ENCODE measurements around the gene REL. TPM values are rescaled to one million over a fixed set of nuclear protein-coding genes. Genes with fewer than 3 reads are reported as not detected.

REL gene
- total RNA-seq, 1 donor: 7.3 TPM

DNA sequence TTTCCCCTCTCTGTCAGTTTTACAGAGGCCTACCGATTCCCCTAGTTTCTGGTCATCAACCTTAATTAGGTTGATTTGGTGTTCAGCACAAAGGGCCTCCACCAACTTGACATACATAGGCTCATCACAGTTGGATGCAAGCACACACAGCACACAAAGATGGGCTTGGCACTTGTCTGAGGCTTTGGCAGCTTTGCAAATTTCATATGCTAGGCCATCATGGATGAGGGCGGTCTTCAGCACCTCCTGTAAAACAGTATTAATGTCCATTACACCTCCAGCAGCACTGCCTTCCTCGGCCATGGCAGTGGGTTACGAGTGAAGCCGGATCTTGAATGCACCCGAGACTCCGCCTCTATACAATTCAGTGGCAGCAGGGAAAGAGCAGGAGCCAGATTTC lies 56.9 kb downstream of the REL start:
- DNase-seq (ENCODE audit: low read depth): no peak
- no peak overlapping the region for H3K4me3 ChIP-seq (ENCODE audit: low read depth, low read length)
- TF ChIP-seq CTCF (IDR thresholded peaks at IDR 0.05; ENCODE audit: insufficient read depth, low read depth, low read length): no peak

DNA sequence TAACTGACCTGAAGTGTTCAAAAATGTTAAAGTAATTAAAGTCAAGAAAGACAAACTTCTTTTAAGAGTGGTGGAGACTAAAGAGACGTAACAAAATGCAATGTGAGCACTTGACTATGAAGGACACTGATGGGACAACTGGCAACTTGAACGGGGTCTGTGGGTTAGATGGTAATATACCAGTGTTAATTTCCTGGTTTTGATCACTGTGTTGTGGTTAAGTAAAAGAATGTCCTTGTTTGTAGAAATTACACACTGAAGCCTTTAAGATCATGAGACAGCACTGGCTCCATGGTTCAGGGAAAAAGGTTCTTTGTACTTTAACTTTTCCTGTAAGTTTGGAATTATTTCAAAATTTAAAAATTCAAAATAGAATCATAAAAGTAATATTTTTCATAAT lies 58.2 kb downstream of the REL start:
- H3K4me3 ChIP-seq (ENCODE audit: low read depth, low read length): no peak overlapping the region
- no peak for TF ChIP-seq CTCF (IDR thresholded peaks at IDR 0.05; ENCODE audit: insufficient read depth, low read depth, low read length)

DNA sequence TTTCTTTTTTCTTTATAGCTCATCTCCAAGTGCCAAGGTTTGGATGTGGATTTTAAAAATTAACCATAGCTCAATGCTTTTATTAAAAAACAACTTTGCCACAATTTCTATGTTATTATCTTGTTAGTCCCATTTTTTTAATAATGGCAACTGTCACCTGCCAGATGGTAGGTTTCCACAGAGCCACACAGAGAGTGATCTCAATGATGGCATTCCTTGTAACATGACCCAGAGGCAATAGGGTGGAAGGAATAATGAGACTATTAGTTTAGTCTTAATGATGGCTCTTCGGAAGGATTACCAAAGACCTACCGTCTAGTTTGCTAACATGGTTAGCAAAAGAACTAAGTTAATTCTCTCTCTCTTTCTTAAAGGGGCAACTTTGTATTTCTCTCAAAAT lies 64.0 kb downstream of the REL start:
- H3K4me3 ChIP-seq (ENCODE audit: low read depth, low read length): no peak overlapping the region
- DNase-seq (ENCODE audit: low read depth): no peak
- no peak for TF ChIP-seq CTCF (IDR thresholded peaks at IDR 0.05; ENCODE audit: insufficient read depth, low read depth, low read length)

More for the DNA sequence above, 58.2 kb downstream of the REL start:
- no peak for DNase-seq (ENCODE audit: low read depth)

GRCh38 chr2:60947056-60947455 lies 65.7 kb downstream of the REL start:
- no peak for DNase-seq (ENCODE audit: low read depth)
- no peak for TF ChIP-seq CTCF (IDR thresholded peaks at IDR 0.05; ENCODE audit: insufficient read depth, low read depth, low read length)
- no peak overlapping the region for H3K4me3 ChIP-seq (ENCODE audit: low read depth, low read length)

GRCh38 chr2:60948161-60948560 lies 66.8 kb downstream of the REL start:
- DNase-seq (ENCODE audit: low read depth): no peak
- no peak for TF ChIP-seq CTCF (IDR thresholded peaks at IDR 0.05; ENCODE audit: insufficient read depth, low read depth, low read length)
- H3K4me3 ChIP-seq (ENCODE audit: low read depth, low read length): no peak overlapping the region

DNA sequence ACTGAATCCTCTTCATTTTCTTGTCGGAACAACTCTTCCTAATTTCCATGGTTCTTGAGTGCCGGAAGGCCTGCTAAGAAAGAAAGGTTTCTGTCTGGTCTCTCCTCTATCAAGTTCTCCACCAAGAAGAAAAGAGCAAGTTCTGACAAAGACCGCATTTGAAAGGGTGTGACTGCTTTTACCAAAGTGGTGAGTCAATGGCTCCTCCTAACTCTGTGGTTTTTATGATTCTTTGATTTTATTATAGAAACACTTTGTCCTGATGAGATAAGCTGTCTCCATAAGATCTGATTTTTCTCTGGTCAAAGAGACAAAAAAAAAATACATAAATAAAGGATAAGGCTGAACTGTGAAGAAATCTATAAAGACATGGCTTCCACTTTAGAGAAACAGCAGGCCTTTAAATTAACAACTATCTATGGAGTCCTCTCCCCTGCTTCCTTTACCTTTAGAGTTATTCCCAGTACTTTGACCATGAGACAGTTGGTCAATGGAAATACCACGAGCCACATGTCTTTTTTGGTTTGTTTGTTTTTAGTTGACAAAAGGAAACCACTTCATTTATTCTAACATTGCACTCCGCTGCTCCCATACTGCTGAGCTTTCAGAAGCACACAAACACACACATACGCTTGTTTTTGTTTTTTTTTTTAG lies 67.7 kb downstream of the REL start:
- TF ChIP-seq CTCF (IDR thresholded peaks at IDR 0.05; ENCODE audit: insufficient read depth, low read depth, low read length): no peak
- no peak overlapping the region for H3K4me3 ChIP-seq (ENCODE audit: low read depth, low read length)
- peak; percentile 22 for DNase-seq (ENCODE audit: low read depth)

DNA sequence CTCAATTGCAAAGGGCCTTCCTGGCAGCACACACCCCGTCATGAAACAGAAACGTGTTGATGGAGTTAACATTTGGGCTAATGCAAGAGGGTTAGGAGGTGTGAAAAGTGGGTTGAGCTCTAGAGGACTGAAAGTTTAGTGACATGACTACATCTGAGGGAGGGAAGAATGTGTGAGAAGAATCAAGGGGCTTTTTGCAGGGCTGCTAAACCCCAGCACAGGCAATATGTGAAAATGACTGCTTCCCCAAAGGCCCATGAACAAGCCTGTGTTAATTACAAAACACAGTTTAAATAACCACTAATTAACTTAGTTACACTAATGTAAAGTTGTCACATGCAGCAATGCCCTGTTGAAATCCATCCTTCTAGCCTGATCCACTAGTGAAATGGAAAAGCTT lies 72.8 kb downstream of the REL start:
- no peak overlapping the region for H3K4me3 ChIP-seq (ENCODE audit: low read depth, low read length)
- no peak for TF ChIP-seq CTCF (IDR thresholded peaks at IDR 0.05; ENCODE audit: insufficient read depth, low read depth, low read length)
- no peak for DNase-seq (ENCODE audit: low read depth)

Measured in fibroblast of villous mesenchyme (primary cell).